Prostate gland (tissue), 2 donors: ENCODE results near the gene FRMD4A. TPM values are rescaled to one million over a fixed set of nuclear protein-coding genes. Genes with fewer than 3 reads are reported as not detected.
"Not testable (repeated sequence)": the region's sequence is repeated elsewhere in the genome, so short reads cannot be mapped to it uniquely, and the experiment has no call there.

Experiments used
- DNase-seq: peaks from one replicate; pipeline ENCODE4 v3.0.0-alpha.2; 2019; ENCODE audit warnings: low spot score
- H3K27ac ChIP-seq, 2 donors: fragments of 200-600 bp; sonication (generic); 2 replicates each; pipeline ENCODE4 v1.5.1; 2017 to 2019
- H3K27me3 ChIP-seq: fragments of 200-600 bp; sonication (generic); replicated peaks from 2 replicates; pipeline ENCODE4 v1.5.1; 2019; ENCODE audit not compliant: insufficient read depth
- H3K36me3 ChIP-seq, 2 donors: fragments of 200-600 bp; sonication (generic); 1 replicate in 1 of 2; 2 replicates in 1 of 2; pipeline versions ENCODE4 v1.5.1 to v1.8.1; 2017 to 2019
- H3K4me1 ChIP-seq: fragments of 200-600 bp; sonication (generic); replicated peaks from 2 replicates; pipeline ENCODE4 v1.5.1; 2019
- H3K4me3 ChIP-seq, 2 donors: fragments of 200-600 bp; sonication (generic); 2 replicates each; pipeline ENCODE4 v1.5.1; 2017 to 2019
- H3K9me3 ChIP-seq: fragments of 200-600 bp; sonication (generic); 2 replicates; pipeline ENCODE4 v1.5.1; 2017
- POLR2A ChIP-seq: fragments of 450-650 bp; IDR thresholded peaks from one replicate; pipeline ENCODE4 v1.6.1; 2016; ENCODE audit warnings: antibody characterized with exemption, mild to moderate bottlenecking
- POLR2AphosphoS5 ChIP-seq: sonication (generic); formaldehyde crosslinking; IDR thresholded peaks from one replicate; pipeline ENCODE4 v1.6.1; 2017; ENCODE audit warnings: antibody characterized with exemption
- WGBS: methylation state at CpG from one replicate; pipeline ENCODE4 v1.1.5; 2018; 5-methylcytosine and 5-hydroxymethylcytosine counted together
- intact Hi-C: fragments of 100-400 bp; cut with DNase I; formaldehyde crosslinking; loops from one replicate; pipeline ENCODE4 v1.14.2; 2022
- total RNA-seq, 2 donors: library from RNA; depleted of rRNA; stranded (reverse); fragments of >200 nt; gene quantifications; one replicate each; pipeline ENCODE4 v1.1.0, GENCODE V29; 2016
- TF ChIP-seq, protein P1 (sequence below), 4 experiments: fragments of 200-600 bp in 2 of 4; fragments of 450-650 bp in 2 of 4; sonication (generic) in 2 of 4; IDR thresholded peaks; 1 replicate in 3 of 4; 2 replicates in 1 of 4; pipeline ENCODE4 v1.5.1; 2016 to 2019; ENCODE audit warnings: antibody characterized with exemption in 4 of 4, mild to moderate bottlenecking in 2 of 4, moderate library complexity in 2 of 4

Gene FRMD4A
- total RNA-seq, 2 donors from 2014 or later: 38.0 to 53.2 TPM

DNA sequence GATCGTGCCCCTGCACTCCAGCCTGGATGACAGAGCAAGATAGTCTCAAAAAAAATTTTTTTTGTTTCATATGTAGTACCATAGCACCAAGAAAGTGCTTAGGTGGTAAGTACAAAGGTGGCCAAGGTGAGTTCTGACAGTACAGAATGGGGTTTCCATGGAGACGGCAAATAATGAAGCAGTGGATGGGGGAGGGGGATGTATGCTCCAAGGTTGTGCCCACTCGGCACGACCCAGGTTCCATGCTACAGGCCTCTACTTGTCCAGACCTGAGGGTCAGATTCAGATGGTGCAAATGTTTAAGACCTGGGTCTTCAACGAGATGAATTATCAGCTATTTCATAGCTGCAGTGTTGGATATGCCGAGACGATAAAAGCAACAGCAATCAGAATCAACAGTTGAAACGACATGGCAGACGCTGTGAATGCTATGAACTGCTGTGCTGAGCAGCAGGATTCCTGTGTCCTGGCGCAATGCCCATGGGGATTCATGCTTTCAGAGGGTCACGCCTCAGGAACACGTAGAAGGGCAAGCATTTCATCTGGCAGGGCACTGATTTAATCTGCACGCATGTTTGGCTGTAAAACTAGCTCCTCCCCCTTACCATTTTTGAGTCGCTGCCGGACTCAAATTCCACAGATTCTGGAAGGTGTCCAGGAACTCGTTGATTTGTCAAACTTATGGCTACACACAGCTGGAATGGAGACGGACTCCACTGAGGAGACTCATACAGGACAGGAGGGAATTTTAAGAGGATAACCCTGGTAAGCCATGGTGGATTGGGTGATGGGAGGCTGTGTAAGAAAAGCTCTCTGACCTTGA, 256.5 kb downstream of the FRMD4A start:
- no peaks in the 10 kb centered on the region for H3K36me3 ChIP-seq
- peak; percentile 89 for DNase-seq
- H3K27ac ChIP-seq: no peak overlapping the region
- intact Hi-C loops: no loop called here
- WGBS: 11% methylated on average over 17 of the region's 17 CpGs
- no peaks in the 10 kb centered on the region for H3K9me3 ChIP-seq
- H3K4me1 ChIP-seq: no peaks in the 10 kb centered on the region
- H3K27me3 ChIP-seq: no peaks in the 10 kb centered on the region
- TF ChIP-seq, protein P1, sequence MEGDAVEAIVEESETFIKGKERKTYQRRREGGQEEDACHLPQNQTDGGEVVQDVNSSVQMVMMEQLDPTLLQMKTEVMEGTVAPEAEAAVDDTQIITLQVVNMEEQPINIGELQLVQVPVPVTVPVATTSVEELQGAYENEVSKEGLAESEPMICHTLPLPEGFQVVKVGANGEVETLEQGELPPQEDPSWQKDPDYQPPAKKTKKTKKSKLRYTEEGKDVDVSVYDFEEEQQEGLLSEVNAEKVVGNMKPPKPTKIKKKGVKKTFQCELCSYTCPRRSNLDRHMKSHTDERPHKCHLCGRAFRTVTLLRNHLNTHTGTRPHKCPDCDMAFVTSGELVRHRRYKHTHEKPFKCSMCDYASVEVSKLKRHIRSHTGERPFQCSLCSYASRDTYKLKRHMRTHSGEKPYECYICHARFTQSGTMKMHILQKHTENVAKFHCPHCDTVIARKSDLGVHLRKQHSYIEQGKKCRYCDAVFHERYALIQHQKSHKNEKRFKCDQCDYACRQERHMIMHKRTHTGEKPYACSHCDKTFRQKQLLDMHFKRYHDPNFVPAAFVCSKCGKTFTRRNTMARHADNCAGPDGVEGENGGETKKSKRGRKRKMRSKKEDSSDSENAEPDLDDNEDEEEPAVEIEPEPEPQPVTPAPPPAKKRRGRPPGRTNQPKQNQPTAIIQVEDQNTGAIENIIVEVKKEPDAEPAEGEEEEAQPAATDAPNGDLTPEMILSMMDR (IDR thresholded peaks at IDR 0.05): no peak
- TF ChIP-seq POLR2AphosphoS5: peak; percentile 80
- TF ChIP-seq POLR2A: no peak
- peak overlapping the region in 1 of 2 donors; percentile 6 for H3K4me3 ChIP-seq

DNA sequence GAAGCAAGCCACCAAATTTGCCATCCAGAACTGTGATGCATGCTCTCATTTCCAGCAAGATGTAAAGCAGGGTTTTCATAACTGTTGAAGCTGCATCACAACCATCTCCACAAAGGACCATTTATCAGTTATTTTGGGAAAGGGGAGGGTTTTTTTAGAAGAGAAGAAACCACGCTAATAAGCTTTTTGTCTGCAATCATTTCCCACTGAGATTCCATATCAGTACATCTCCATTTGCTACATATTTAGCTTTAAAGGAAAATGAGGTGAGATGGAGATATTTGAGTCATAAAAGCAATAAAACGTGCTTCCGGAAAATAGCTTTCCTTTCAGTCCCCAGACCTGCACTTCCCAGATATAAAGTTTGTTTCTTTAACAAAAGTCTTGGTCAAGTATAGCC, 258.2 kb downstream of the FRMD4A start:
- H3K27me3 ChIP-seq: no peaks in the 10 kb centered on the region

DNA sequence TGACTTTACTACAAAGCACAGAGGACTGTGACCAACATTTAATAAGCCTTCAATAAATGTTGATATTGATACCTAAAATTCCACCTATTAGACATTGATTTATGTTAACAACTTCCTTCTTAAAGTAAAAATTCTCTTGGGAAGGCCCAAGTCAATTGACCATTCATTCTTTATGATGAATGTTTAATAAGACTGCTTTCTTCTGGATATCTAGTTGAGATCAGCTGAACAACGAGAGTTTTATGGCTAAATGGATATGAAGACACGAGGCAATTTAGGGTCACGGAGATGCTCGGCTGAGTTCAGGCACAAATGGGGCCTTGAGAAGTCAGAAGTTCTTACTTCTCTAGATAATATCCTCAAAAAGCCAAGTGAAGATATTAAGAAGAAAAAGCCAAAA, 258.8 kb downstream of the FRMD4A start:
- 84% methylated on average over 4 of the region's 4 CpGs for WGBS
- no peak overlapping the region for H3K4me3 ChIP-seq
- no peaks in the 10 kb centered on the region for H3K4me1 ChIP-seq
- H3K9me3 ChIP-seq: no peaks in the 10 kb centered on the region
- intact Hi-C loops: no loop called here
- no peaks in the 10 kb centered on the region for H3K36me3 ChIP-seq
- no peaks in the 10 kb centered on the region for H3K27me3 ChIP-seq
- H3K27ac ChIP-seq: no peak overlapping the region
- DNase-seq: no peak
- TF ChIP-seq POLR2A (no peak), POLR2AphosphoS5 (no peak)
- TF ChIP-seq, protein P1 (IDR thresholded peaks at IDR 0.05): no peak

More for the DNA sequence above, 258.2 kb downstream of the FRMD4A start:
- Histone ChIP-seq H3K4me1 (no peaks in the 10 kb centered on the region), H3K9me3 (no peaks in the 10 kb centered on the region), H3K4me3 (no peak overlapping the region), H3K27ac (no peak overlapping the region), H3K36me3 (no peaks in the 10 kb centered on the region)
- intact Hi-C loops: no loop called here
- DNase-seq: no peak
- TF ChIP-seq POLR2A: no peak
- TF ChIP-seq POLR2AphosphoS5: no peak
- TF ChIP-seq, protein P1 (IDR thresholded peaks at IDR 0.05): no peak
- 68% methylated on average over 3 of the region's 3 CpGs for WGBS

DNA sequence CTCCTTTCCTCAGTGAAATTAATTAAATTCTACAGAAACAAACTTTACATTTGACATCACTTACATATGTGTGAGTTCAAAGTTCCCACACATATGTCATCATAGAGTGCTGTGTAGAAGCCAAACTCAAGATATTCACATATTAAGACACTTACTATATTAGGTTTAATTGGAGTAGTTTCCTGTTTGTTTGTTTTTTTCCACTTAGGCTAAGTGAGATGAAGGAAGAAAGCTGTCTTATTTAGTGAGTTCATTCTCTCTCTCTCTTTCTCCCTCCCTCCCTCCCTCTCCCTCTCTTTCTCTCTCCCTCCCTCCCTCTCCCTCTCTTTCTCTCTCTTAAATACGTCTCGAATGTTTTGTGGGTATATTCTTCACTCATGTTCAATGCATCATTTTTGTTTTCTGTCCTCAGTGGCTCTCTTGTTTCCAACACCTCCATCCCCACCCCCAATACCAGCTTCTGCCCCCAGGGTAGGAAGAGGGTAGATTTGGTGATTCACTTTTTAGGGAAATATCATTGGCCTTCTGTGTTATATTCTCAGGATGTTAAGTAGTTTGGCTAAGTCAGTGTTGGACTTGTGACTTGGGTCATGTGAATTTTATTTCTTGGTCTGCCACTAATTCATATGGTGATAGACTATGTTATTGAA, 262.0 kb downstream of the FRMD4A start:
- DNase-seq: no peak
- no peaks in the 10 kb centered on the region for H3K36me3 ChIP-seq
- TF ChIP-seq POLR2AphosphoS5 (no peak), POLR2A (no peak)
- TF ChIP-seq, protein P1 (IDR thresholded peaks at IDR 0.05): no peak
- no peak overlapping the region for H3K4me3 ChIP-seq
- H3K4me1 ChIP-seq: no peaks in the 10 kb centered on the region
- H3K27me3 ChIP-seq: no peaks in the 10 kb centered on the region
- intact Hi-C loops: no loop called here
- 86% methylated on average over 2 of the region's 2 CpGs for WGBS
- H3K9me3 ChIP-seq: no peaks in the 10 kb centered on the region
- H3K27ac ChIP-seq: no peak overlapping the region

DNA sequence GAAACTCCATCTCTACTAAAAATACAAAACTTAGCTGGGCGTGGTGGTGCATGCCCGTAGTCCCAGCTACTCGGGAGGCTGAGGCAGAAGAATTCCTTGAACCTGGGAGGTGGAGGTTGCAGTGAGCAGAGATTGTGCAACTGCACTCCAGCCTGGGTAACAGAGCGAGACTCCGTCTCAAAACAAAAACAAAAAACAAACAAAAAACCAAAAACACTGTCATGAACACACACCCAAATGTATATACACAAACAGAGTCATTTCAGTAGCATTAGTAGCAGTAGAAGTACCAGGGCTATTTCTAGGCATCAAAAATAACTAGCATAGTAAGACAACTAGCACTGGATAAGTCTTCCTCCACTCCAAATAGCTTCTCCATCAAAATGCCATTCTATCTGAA, 263.1 kb downstream of the FRMD4A start:
- H3K4me3 ChIP-seq, H3K27me3 ChIP-seq, H3K27ac ChIP-seq, H3K4me1 ChIP-seq, H3K9me3 ChIP-seq, intact Hi-C loops, DNase-seq, H3K36me3 ChIP-seq: not testable (repeated sequence)
- WGBS: 93% methylated on average over 5 of the region's 5 CpGs
